Stimulated activated CD4-positive, alpha-beta T cell treated with anti-CD3 and anti-CD28 coated beads, Interleukin-4, amount 100 ng/mL, for 24 hours (primary cell): Measurements from ENCODE around the gene TNRC6C.
"Not testable (repeated sequence)": the region's sequence is repeated elsewhere in the genome, so short reads cannot be mapped to it uniquely, and the experiment has no call there.

Experiments
- DNase-seq: peaks from one replicate; pipeline ENCODE4 v3.0.0-alpha.2; 2020

TNRC6C gene

GRCh38 chr17:78049609-78050008, 91.1 kb downstream of the TNRC6C start:
- DNase-seq: no peak

- DNase-seq: no peak
These were observed 92.9 kb downstream of the TNRC6C start for GRCh38 chr17:78051186-78051972.

GRCh38 chr17:78053777-78054468, 95.4 kb downstream of the TNRC6C start:
- DNase-seq: no peak

- no peak for DNase-seq
These were observed 98.7 kb downstream of the TNRC6C start for GRCh38 chr17:78057113-78057740.

- DNase-seq: no peak
These were observed 99.5 kb downstream of the TNRC6C start for GRCh38 chr17:78058001-78058400.

- no peak for DNase-seq
These were observed 100.1 kb downstream of the TNRC6C start for GRCh38 chr17:78058581-78058980.

- DNase-seq: no peak
These were observed 104.1 kb downstream of the TNRC6C start for GRCh38 chr17:78062596-78062995.

GRCh38 chr17:78063489-78063888, 105.0 kb downstream of the TNRC6C start:
- no peak for DNase-seq

- no peak for DNase-seq
These were observed 106.2 kb downstream of the TNRC6C start for GRCh38 chr17:78064708-78065107.

GRCh38 chr17:78066976-78067375, 108.5 kb downstream of the TNRC6C start:
- not testable (repeated sequence) for DNase-seq

GRCh38 chr17:78069695-78070094, 111.2 kb downstream of the TNRC6C start:
- DNase-seq: no peak

- no peak for DNase-seq
These were observed 114.5 kb downstream of the TNRC6C start for GRCh38 chr17:78072961-78073360.

- no peak for DNase-seq
These were observed 116.5 kb downstream of the TNRC6C start for GRCh38 chr17:78075011-78075410.

GRCh38 chr17:78075545-78075944, 117.0 kb downstream of the TNRC6C start:
- no peak for DNase-seq

- DNase-seq: no peak
These were observed 120.8 kb downstream of the TNRC6C start for GRCh38 chr17:78079253-78079652.

GRCh38 chr17:78081551-78081950, 123.0 kb downstream of the TNRC6C start:
- DNase-seq: no peak

GRCh38 chr17:78082355-78082872, 123.9 kb downstream of the TNRC6C start:
- DNase-seq: not testable (repeated sequence)

- no peak for DNase-seq
These were observed 124.5 kb downstream of the TNRC6C start for GRCh38 chr17:78082988-78083387.

GRCh38 chr17:78086740-78087139, 128.2 kb downstream of the TNRC6C start:
- DNase-seq: no peak

GRCh38 chr17:78088529-78088928, 130.0 kb downstream of the TNRC6C start:
- DNase-seq: no peak

- no peak for DNase-seq
These were observed 131.2 kb downstream of the TNRC6C start for GRCh38 chr17:78089576-78090281.

GRCh38 chr17:78092794-78093324, 134.4 kb downstream of the TNRC6C start:
- DNase-seq: no peak

- no peak for DNase-seq
These were observed 136.5 kb downstream of the TNRC6C start for GRCh38 chr17:78095035-78095434.
